Endometrial microvascular endothelial cells (primary cell): ENCODE results near the gene TECTA. TPM values are rescaled to one million over a fixed set of nuclear protein-coding genes. Genes with fewer than 3 reads are reported as not detected.

Experiments
- in situ Hi-C: cut with HindIII; loops from 2 replicates; pipeline ENCODE4 v1.10.0; 2017; ENCODE audit warnings: low sequenced_read_pairs, low pct_unique_long_range_greater_than_20kb; ENCODE audit errors: inconsistent ontology term
- total RNA-seq: library from RNA; depleted of rRNA; stranded (reverse); fragments of >200 nt; gene quantifications from one replicate; pipeline ENCODE4 v1.2.3, GENCODE V29; 2015; ENCODE audit errors: inconsistent ontology term

Gene TECTA, protein sequence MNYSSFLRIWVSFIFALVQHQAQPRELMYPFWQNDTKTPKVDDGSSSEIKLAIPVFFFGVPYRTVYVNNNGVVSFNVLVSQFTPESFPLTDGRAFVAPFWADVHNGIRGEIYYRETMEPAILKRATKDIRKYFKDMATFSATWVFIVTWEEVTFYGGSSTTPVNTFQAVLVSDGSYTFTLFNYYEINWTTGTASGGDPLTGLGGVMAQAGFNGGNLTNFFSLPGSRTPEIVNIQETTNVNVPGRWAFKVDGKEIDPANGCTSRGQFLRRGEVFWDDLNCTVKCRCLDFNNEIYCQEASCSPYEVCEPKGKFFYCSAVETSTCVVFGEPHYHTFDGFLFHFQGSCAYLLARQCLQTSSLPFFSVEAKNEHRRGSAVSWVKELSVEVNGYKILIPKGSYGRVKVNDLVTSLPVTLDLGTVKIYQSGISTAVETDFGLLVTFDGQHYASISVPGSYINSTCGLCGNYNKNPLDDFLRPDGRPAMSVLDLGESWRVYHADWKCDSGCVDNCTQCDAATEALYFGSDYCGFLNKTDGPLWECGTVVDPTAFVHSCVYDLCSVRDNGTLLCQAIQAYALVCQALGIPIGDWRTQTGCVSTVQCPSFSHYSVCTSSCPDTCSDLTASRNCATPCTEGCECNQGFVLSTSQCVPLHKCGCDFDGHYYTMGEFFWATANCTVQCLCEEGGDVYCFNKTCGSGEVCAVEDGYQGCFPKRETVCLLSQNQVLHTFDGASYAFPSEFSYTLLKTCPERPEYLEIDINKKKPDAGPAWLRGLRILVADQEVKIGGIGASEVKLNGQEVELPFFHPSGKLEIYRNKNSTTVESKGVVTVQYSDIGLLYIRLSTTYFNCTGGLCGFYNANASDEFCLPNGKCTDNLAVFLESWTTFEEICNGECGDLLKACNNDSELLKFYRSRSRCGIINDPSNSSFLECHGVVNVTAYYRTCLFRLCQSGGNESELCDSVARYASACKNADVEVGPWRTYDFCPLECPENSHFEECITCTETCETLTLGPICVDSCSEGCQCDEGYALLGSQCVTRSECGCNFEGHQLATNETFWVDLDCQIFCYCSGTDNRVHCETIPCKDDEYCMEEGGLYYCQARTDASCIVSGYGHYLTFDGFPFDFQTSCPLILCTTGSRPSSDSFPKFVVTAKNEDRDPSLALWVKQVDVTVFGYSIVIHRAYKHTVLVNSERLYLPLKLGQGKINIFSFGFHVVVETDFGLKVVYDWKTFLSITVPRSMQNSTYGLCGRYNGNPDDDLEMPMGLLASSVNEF (N-terminal part only)
- total RNA-seq = 0.09 TPM

DNA sequence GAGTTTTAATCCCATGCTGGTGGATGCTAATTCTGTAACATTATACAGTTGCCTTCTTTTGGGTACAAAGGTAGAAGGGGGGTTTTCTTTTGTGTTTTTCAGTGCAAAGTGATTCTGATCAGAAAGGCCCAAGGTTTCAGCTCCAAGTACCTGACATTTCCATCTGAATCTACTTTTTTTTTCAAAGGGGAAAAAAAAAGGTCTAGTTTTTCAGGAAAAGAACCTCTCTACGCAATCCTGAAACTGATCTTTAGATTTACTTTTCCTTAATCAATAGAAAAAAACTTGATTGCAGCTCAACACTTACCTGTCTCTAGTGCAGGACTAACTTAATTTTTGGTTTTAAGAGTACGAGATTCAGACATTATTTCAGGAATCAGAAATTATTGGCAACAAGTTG, at the start of gene TECTA:
Gene TECTA, plus strand, starts transcription at position 301 of the 400 bp plus-strand sequence. CDS start 1,423 bp downstream, outside the sequence.
- in situ Hi-C loops = no loop called here

DNA sequence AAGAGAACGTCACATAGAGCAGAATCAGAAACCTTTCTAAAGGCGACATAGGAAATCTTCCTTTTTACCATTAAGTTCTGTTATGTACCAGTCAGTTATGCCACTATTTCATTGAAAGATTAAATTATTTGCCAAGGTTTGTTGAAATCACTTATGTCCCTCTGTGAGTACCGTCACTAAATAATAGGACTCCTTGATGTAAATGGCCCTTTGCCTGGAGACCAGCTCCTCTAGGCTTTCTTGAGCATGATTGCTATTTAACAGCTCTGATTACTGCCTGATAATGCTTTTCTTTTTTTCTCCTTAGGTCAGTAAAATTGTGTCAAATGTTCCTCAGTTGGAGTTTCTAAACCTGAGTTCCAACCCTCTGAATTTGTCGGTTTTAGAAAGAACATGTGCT, 47.8 kb upstream of the TECTA start:
- in situ Hi-C loops = no loop called here

DNA sequence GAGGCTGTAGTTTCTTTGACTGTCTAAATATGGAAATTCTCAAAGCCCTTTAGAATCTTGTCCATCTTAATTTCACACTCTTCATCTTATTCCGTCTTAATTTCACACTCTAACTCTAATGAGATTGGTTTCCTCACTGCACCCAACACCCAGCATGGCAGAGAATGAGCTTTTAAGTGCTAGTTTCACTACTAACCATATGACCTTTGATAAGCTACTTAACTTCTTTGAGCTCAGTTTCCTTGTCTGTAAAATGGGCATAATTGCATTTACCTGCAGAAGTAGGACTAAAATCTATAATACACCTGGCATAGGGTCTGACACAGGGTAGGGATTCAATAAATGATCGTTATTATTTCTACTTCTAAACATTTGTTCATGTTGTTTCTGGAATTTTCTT, 46.8 kb upstream of the TECTA start:
- in situ Hi-C loops = no loop called here

DNA sequence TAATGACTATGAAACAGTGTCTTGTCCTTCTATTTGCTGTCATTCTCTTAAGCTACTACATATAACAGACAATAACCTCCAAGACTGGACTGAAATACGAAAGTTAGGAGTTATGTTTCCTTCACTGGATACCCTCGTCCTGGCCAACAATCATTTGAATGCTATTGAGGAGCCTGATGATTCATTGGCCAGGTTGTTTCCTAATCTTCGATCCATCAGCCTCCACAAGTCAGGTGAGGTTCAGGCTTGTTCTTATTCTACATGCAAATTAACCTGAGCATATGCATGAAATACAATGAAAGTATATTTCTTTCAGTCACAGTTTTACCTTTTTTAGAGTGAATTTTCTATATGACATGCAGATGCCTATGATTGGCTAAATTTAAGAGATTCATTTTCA, 46.0 kb upstream of the TECTA start:
- in situ Hi-C loops = no loop called here

DNA sequence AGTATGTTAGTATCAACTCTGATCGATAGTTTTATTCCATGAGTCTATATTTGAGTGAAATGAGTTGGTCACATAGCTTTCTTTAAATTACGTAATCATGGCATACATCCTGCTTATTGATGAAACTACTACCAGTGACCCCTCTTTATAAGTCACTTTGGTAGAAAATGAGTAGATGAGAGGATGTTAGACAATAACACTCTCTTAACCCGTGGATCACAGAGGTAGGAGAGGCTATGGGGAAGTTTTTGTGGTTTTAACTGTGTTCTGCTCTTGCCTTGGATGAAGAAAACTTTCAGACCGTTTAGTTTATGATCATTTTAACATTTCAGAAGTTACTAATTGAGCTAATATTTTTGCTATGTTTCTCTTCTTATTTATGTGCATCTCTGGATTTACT, 43.1 kb upstream of the TECTA start:
- in situ Hi-C loops = no loop called here

DNA sequence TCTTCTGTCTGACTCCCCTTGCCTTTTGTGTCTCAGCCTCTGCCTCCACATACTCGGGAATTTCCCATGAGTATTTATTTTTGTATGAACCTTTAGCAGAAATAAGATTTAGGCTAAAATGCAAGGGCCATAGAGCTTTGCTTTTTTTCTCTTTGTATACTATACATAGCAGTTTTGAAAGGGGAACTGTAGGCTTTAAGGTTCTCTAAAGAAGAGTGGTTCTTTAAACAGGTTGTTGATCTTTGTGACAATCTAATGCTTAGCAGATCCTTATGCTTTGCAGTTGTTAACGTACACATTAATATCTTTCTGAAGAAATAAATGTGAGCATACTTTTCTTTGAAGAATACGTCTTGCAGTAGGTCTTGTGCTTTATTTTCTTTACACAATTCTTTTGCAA, 42.1 kb upstream of the TECTA start:
- in situ Hi-C loops = no loop called here

DNA sequence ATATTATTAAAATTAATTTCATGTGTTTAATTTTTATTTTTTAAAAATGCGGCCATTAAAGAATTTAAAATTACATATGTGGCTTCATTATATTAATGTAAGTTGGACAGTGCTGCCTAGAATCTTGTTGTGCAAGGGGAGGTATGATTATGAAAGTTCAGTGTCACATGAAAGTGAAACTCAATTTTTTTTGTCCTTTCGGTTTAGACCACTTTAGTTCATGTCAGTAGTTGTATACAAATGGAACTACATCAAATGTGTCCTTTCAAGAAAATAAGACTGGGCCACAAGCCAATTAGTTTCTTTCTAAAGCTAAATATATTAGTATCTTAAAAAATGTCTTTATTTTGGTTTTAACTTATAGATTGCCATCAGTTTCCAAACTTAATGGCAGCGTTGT, 41.4 kb upstream of the TECTA start:
- in situ Hi-C loops = no loop called here

DNA sequence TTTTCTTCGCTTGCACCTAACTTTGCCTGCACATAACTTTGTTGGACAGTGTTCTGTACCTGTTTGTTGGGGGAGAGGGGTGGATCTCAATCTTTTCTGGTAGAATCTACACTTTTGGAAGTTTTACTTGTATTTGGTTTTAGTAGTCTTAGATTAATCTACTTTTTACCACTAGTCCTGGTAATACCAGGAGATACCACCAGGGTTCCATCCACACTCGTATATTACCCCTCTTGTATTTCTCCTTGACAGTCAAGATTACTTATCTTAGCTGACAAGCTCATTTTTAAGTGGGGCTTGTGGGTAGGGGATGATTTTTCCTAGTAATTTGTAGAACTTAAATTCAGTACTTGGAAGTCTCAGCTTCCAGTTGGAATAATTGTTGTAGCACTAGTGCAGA, 37.3 kb upstream of the TECTA start:
- in situ Hi-C loops = no loop called here

DNA sequence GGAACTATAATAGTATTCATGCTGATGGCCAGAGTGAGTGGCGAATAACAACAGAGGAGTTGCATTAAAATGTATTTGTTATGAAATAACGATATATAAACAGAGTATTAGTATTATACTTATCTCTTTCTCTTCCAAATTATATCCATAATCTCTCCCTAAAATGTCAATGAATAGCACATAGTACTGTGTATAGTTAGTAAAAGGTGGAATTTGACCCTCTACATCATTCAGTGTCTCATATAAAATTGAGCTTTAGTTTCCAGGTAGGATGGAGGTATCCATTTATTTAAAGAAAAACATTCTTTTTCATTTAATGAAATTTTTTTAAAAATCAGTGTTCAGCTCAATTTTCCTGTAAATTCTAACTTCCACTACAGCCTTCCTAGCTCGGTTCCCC, 34.4 kb upstream of the TECTA start:
- in situ Hi-C loops = no loop called here

DNA sequence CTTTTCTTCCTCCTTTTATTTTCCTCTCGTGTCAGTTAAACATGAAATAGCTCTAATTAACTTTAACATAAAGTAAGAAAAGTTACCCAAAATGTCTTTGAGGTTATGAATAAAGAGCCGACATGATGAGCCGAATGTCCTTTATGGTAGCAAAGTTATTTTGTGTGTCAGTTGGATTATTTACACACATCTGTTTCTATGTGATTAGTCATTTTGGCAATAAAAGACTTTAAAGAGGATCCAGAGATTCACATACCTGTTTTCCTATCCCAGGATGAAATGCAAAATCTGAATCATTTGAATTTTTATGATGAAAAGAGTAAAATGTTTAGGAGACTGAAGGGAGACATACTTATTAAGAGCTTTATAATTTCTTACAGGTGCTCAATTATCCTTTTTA, 34.0 kb upstream of the TECTA start:
- in situ Hi-C loops = no loop called here

DNA sequence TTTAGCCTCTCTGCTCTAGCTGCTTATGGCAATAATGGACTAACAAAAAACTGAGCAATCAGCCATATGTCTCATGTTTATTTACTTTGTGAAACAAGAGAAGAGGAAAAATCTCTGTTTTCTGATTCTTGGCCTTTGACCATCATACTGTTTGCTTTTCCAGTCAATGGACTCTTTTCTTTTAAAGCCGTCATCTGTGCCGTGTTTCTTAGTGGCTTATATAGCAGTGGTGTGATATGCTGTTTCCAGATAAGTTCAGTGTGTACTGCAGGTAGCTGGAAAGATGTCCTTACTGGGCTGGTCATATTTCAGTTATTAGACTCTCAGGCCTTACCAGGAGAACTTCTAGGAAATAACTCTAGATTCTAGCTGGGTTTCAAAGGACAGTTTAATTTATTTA, 33.6 kb upstream of the TECTA start:
- in situ Hi-C loops = no loop called here

DNA sequence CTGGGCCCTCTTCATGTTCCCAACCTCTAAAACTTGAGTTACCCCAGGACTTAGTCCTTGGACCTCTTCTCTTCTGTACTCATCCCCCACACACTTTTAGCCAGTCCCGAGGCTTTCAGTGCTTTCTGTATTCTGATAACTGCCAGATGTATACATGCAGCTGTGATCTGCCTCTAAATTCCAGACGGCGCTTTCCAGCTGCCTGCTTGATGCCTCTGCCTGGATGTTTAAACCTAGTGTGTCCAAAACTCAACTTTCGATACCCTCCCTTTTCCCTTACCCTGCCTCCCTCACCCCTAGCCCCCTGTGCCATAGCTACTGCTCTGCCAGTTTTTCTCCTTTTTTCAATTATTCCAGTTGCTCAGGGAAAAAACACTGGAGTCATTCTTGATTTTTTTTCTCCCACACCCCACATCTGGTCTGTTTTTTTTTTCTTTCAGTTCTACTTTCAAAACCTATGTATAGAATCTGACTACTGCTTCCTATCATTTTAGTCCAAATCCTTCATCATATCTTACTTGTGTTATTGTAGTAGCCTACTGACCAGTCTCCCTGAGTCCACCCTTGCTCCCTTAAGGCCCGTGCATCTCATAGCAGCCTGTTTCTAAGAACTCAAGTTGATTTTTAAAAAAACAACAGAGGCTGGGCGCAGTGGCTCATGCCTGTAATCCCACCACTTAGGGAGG, 32.9 kb upstream of the TECTA start:
- in situ Hi-C loops = no loop called here

DNA sequence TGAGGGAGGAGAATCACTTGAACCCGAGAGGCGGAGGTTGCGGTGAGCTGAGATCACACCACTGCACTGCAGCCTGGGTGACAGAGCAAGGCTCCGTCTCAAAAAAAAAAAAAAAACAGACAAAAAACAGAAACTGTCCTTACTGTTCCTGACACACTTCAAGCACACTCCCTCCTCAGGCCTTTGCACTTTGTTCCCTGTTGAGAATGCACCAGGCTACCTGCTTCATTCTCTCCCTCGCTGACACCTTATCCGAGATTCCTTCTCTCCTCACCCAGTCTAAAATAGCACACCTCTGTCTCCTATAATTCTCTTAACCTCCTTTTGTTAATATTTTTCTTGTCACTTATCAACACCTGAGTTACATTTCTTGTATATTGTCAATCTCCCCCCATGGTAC, 32.3 kb upstream of the TECTA start:
- in situ Hi-C loops = no loop called here

DNA sequence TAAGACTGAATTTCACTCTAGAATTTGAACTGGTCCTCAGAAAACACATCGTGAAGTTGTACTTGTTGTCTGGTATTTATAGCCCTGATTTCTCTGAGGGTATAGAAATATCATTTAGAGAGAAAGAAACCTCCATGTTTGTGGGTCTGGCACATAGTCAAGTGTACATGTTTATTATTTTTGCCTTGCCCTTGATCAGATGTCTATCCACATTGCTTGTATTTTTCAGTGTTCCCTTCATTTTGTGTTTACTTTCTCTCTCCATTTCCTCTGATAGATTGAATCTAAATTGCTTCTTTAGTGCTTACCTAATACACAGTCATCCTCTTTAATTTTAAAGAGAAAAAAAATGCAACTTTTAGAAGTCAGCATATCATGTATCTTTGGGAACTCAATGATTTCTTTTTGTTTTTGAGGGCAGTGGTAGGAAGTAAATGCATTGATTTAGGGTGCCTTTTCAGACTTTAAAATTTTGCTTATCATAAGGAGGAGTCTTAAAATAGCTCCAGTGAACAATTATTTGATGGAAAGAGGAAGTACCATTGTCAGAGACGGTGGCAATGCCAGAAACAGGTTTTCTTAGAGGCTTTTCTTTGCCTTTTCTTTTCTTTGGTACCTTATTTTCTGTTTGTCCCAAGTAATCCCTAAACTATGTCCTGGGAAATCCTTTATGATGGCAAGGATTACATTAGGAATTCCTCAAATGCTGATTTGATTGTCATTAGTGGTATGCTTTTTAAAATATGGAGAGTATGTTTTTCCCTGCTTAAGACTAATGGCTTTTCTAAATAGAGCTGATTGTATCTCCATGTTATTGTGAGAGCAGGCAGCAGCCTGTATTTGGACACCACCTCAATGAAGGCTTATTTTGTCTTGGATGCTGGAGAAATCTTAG, 29.8 kb upstream of the TECTA start:
- in situ Hi-C loops = no loop called here

DNA sequence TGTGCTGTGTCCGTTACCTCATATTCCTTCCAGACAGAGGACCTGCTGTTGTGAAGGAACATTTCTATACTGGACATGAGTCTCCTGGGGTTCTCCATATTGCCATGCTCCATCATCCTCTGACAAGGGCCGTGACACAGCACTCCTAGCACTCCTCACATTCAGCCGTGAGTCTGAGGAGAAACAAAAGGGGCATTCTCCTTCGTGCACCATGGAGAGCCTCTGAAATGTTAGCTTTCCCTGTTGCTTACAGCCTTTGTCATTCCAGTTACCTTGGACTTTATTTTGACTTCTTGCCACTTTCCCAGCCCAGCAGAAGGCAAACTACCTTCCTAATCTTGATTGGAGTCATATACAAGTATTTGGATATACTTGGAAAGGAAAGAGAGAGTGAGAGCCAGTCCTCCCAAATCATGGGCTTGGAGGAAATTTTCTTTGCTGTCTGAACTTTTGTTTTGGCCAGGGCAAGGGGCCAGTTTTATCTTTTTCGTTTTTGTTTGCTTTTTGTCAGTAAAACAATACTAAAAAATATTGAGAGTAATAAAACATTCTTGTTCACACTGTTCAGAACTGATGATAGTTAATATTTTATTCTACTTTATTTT, 29.1 kb upstream of the TECTA start:
- in situ Hi-C loops = no loop called here

DNA sequence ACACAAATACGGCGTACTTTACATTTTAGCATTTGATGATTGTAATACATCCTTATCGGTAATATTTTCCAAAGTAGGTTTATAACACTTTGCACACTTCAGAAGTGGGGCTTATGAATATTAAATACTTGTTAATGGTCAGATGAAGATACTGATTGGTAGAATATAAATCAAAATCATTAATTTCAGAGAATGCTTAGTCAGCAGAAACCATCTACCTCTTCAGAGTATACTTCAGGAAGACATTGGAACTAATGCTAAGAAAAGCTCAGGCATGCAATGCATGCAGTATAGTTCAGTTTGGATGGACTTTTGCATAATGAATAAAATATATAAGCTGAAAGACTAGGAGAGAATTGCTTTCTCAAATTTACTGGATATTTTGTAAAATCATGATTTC, 19.7 kb upstream of the TECTA start:
- in situ Hi-C loops = no loop called here

DNA sequence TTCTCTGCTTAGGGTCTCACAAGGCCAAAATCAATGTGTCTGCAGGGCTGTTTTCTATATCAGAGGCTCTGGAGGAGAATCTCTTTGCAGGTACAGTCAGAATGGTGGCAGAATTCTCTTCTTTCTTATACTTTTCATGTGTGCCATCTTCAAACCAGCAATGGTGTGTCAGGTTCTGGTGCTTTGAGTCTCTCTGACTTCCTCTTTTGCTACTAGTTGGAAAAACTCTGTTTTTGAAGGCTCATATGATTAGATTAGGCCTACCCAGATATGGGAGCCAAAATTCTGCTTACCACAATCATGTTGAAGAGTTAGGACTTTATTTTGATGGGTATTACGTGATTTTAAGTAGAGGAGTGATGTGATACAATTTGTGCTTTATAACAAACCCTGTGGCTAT, 18.8 kb upstream of the TECTA start:
- in situ Hi-C loops = no loop called here

DNA sequence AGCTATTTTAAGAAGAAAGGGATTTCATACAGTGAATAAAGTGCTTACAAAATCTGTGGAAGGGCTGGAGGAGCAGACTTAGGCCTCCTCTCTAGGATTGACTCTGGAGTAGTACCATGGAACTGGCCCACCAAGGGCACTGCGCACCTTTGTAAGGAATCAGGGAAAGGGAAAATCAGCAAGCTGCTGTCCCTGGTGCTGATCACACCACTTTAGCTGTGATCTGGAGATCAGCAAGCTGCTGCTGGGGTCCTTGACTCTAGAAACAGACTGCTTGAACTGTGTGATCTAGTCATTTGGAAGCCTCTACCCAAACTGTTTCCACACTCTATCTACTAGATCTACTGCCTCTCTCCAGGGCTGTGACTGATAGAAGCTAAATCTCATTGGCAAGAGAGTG, 18.4 kb upstream of the TECTA start:
- in situ Hi-C loops = no loop called here
